ENCODE results near the gene R3HDM2.
"Not testable (repeated sequence)": the region's sequence is repeated elsewhere in the genome, so short reads cannot be mapped to it uniquely, and the experiment has no call there.

GRCh38 chr12:57276233-57276632 lies 154.6 kb downstream of the R3HDM2 start:
- TF ChIP-seq, protein P1, sequence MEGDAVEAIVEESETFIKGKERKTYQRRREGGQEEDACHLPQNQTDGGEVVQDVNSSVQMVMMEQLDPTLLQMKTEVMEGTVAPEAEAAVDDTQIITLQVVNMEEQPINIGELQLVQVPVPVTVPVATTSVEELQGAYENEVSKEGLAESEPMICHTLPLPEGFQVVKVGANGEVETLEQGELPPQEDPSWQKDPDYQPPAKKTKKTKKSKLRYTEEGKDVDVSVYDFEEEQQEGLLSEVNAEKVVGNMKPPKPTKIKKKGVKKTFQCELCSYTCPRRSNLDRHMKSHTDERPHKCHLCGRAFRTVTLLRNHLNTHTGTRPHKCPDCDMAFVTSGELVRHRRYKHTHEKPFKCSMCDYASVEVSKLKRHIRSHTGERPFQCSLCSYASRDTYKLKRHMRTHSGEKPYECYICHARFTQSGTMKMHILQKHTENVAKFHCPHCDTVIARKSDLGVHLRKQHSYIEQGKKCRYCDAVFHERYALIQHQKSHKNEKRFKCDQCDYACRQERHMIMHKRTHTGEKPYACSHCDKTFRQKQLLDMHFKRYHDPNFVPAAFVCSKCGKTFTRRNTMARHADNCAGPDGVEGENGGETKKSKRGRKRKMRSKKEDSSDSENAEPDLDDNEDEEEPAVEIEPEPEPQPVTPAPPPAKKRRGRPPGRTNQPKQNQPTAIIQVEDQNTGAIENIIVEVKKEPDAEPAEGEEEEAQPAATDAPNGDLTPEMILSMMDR (IDR thresholded peaks at IDR 0.05; ENCODE audit: low read depth, low read length) = not testable (repeated sequence)
- TF ChIP-seq, protein P2, sequence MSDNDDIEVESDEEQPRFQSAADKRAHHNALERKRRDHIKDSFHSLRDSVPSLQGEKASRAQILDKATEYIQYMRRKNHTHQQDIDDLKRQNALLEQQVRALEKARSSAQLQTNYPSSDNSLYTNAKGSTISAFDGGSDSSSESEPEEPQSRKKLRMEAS (IDR thresholded peaks at IDR 0.05; ENCODE audit: low read depth, low read length) = not testable (repeated sequence)
